Anterior cingulate cortex (tissue), 58 donors: ENCODE measurements around the gene C14orf119.

Experiments used
- DNase-seq, 58 donors: peaks; one replicate each; lab custom pipeline; 2025; lab: John Stamatoyannopoulos, UW

The C14orf119 gene

DNA sequence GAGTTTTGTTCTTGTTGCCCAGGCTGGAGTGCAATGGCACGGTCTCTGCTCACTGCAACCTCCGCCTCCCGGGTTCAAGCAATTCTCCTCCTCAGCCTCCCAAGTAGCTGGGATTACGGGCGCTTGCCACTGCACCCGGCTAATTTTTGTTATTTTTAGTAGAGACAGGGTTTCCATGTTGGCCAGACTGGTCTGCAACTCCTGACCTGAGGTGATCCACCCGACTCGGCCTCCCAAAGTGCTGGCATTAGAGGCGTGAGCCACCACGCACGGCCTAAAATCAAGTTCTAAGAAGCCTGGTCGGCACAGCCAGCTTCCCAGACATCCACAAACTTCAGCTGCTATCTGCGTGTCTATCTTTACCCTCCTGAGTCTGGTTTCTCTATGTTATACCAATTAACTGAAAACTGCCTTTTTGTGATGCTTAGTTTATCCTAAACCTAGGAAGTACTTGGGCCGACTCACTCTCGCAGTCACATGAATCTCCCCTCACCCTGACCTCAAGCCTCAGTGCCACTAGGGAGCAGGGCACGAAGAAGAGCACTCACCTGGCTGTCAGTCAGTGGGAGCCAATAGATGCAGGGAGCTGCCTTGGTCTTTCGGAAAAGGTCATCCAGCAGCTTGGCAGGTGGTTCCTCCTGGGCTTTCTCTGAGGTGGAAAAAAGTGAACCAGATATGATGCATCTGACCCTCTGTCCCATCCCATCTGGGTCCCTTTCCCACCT is 34.6 kb upstream of the C14orf119 start:
- DNase-seq, result no peak

DNA sequence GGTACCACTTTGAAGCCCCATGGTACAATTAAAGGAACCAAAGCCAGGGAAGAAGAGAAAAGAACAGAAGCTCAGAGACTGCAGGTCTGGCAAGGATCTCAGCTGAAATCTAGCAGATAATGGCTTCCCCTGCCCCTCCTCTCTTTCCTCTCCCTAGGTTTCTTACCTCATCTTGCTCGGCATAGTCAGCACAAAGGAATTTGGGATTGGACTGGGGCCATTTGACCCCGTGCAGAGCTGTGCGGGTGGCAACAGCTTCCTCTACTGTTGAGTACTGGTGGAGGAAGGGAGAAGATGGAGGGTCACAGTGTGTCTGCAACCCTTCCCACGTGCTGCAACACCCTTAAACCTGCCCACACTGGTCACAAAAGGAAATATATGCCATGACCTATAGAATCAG is 33.3 kb upstream of the C14orf119 start:
- no peak for DNase-seq

DNA sequence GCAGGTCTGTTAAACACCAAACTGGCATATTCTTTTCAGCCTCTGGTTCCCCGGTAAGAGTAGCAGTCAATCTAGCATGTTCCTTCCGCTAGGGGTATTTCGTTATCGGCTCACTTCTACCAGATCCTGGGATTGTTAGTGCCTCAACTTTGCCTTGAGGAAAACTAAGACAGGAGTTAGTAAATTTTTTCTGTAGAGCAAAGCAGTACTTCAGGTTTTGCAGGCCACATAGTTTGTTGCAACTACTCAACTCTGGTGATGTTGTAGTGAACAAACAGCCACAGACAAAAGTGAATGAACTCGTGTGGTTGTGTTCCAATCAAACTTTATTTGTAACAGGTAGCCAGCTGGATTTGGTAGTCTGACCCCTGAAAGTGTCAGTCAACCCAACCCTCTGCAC is 31.7 kb upstream of the C14orf119 start:
- no peak for DNase-seq

DNA sequence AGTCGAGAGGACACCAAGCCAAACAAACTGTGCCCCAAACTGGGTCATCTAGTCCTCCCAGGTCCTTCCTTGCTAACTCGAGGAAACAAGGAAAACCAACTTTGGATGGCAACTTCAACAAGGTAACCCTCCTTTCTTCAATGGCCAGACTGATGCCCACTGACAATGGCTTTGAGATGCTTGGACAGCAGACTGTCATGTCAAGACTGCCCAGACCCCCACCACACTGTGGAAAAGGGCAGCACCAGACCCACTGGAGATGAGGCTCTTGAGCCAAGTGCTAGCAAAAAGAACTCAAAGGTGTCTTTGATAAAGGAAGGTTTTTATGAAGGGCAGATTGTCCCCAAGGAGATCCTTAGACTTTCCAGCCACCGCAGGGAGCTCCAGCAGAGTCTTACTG is 28.9 kb upstream of the C14orf119 start:
- DNase-seq, result no peak

DNA sequence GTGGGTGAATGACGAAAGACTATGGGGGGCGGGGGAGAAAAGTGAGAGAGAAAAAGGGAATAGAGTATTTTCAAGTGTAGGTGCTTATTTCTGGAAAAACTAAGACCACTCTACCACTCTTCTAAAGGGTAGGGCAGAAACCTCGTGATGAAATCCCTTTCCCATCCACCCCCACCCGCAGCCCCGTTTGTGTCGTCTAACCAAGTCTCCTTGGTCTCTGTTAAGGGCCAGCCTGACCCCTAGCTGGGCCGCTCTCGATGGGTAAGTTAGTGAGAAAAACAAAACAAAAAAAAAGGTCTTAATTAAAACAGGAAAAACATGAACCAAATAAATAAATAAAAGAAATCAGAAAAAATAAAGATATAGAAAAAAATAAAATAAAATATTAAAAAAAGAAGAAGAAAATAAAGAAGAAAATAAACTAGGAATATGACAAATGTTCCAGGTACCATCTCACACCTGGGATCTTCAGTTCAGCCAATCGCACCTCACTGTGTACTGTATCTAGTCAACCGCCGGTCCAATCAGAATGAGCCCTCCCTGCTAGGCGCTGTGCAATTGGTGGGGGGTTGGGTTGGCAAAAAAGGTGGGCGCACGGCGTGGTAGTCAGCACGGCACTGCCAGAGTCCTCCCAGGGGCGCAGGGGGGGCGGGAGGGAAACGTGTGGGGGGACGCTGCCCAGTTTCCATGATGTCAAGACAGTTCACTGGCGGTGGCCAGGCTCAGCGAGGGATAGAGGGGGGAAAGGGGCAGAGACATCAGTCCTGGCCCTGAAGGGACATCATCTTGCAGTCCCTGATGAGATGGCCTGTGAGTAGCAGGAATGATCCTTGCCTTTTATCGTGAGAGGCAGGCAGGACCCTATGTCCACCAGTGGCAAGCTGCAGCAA is 28.2 kb upstream of the C14orf119 start:
- DNase-seq, result no peak

DNA sequence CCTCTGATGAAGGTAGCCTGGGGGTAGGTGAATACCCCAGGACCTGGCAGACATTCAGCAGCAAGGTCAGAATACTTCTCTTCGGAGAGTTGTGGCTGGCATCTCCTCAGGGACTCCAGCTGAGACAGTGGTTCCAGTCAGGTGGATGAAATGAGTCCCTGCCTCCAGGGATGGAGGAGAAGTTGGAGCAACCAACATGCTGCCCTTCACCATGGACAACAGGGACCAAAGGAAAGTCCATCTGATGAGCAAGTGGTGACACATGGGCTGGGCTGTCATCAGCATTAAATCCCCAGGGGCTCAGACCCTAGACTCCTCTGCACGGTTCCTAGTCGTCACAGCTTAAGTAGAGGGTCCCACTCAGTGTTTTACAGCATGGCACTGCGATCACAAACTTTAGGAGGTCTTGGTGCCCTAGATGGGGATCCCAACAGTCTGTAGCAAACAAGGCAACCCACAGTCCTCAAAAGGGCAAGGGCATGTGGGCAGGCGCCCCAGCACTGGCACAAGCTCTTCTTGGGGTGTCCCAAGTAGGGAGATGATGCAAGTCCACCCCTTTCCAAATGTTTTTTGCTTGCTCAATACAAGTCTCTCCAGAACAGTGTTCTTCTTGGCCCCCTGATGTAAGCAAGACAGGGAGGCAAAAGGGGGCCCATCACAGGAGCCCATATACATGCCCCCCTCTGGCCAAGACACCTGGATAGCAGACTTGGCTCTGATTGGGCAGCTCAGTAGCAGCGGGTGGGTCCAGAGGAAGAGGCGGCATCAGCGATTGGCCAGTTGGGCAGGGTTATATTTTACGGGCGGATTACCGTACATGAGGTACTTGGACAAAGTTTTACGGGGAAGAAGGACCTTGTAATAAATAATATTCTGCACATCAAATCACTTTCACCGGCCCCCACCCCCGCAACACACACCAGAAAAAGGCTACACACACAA is 27.2 kb upstream of the C14orf119 start:
- DNase-seq, result no peak

DNA sequence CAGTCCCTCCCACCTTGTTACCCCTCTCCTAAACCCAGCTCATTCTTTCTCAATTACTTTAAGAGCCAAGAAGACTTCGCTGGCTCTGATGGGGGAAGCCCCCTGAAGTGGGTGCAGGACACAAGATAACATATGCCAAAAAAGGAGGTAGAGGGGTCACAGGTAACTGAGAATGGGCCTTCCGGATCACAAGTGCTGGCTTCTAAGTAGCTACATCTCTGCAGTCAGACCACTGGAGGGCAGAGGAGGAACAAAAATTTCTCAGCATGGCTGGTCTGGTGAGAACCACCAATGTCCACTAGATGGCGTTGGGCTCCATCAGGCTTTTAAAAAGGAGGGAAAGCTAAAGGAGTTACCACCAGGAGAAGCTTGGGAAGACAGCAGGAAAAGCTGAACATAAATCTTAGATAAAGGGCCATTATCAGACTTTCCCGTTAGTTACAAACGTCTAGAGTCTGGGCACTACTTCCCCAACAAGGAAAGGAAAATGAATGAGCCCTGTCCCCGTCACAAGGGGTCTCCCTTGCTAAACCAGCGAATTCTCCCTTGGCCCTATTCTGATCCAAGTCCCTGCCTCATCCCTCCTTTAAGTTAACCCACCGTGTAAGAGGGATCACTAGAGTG is 26.4 kb upstream of the C14orf119 start:
- DNase-seq, result no peak

DNA sequence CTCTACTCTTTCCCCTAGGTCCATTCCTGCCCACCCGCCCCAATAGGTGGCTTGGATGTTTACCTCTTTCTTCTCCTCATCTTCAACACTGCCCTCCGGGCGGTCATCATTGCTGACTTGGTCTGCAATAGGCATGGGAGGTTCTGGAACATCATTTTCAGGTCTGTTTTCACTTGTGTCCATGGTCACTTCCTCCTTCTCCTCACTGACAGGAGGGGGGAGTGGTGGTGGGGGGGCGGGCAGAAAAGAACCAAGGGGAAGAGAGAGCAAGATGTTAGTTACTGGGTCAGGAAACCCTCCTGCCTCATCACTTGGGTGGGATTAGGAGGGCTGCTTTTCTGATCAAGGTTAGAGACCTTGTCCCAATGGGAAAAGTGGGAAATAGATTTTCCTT is 25.9 kb upstream of the C14orf119 start:
- DNase-seq, result no peak

DNA sequence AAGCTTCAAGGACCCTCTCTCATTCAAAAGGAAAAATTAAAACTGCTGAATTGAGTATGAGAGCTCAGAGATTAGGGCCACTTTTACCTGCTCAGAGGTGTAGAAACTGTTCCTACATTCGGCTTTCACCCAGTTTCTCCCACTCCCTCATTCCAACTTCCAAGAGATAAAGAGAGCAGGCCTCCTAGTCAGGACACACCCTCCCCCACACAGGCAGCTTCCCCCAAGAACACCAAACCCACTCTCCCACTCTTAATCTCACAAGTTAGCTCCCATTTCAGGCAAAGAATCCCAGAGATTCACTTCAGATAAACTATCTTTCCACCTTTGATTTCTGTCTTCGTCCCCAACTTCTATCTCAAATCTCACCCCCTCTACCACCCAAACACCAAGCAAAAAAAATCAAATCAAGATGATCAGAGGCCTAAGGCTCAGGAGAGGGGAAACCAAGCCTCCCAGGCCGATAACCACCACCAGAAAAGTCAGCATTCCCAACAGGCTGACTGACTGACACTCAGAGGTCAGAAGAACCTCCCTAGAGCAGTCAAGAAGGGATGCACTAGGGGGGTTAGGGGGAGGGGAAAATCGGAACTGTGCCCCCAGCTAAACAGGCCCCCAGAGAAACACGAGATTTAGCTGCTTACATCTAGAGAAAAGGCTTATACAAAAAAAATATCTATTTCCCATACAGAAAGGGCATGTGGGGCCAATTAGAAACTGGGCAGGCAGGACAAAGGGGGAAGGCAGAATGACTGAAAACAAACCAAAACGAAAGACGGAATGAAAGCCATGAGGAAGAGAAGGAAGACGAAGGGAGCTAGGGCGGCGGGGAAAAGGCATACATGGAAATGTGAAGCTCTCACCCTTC is 24.8 kb upstream of the C14orf119 start:
- no peak for DNase-seq

DNA sequence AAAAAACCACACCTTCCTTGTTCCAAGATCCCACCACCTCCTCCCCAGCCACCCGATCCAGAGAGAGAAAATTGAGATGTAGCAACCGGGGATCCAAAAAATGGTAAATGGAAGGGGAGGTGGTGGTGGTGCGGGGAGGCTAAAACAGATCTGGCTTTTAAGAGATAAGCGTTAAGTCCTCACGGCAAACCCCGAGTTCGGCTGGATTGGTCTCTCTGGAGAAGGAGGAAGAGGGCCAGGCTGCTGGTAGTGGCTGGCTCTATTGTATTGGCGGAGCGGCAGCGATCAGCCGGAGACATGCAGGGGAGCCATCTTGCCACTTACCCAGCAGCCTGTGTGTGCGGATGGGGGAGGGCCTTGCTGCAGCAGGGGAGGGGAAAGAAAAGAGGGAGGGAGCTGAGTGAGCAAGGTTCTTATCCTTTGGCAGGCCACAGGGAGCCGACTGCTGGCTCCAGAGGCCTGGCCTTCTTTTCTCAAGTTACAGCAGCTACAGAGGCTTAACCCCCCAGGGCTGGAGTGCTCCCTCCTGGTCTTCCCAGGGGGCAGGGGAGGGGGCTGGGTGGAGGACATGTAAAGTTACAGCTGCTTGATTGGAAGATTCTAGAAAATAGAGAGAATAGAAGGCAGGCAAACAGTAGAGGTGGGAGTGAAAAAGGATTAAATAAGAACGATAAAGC is 23.9 kb upstream of the C14orf119 start:
- DNase-seq, result no peak

DNA sequence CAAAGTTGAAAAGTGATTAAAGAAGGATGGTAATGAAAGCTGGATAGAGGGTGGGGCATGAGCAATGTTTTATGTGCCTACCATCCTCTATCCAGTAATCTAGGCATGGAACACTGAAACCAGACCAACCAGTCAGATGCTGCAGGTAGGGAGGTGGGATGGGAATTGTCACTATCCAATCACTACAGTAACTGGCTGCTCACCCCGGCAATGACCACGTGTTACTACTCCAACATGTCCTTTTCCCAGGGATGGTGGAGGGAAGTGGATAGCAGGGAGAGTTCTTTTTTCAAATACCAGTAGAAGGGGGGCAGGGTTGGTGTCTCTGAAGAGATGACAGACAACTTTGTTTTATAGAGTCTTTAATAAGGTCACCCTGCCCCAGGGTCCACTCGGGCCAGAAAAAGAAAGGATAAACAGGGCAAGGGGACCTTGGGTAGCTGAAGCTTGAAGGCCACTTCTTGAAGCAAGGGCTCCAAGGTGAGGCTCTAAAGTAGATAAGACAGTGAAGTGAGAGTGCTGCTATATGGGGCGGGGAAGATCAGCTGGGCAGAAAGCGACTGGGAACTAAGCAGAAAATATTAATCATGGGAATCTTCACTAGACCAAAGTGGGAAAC is 23.3 kb upstream of the C14orf119 start:
- DNase-seq, result no peak

DNA sequence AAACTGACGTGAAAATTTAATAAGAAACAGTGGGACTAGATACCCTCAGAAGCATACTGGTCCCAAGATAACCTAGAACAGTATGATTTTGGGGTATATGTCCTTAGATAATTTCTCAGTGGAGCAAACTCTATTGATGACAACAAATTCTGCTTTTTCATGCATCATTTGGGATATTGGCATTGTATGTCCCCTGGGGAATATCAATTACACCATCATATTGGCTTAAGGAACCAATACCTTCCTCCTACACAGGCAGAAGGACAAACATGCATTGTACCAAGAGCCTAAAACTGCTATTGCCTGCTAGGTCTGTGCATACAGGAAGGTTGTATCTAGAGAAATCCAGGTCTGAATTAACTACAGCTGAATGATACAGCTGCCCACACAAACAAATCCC is 20.4 kb upstream of the C14orf119 start:
- DNase-seq, result no peak

DNA sequence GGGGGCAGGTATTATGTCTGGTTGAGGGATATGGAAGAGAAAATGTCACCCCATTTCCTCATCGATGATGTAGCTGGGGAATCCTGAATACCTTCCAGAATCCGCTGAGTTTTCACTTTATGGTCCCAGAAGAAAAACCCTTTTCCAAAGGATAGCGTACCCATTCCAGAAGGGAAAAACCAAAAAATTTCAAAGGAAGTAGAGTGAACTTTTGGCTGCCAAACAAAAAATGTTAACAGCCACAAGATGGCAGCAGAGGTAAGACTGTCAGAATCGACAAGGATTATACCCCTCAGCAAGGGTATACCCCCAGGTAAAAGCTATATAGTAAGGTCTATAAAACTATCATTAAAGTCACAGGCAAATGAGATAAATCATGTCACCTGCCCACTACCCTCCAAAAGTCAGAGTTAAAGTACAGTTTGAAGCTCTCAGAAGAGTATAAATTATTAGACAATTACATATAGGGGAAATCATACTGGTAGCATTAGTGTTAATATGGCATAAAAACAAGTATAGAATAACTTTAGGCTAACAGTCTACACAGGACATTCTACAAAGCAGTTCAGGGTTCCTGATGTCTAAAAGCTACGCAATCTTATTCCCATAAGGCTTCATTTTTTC is 18.4 kb upstream of the C14orf119 start:
- no peak for DNase-seq

DNA sequence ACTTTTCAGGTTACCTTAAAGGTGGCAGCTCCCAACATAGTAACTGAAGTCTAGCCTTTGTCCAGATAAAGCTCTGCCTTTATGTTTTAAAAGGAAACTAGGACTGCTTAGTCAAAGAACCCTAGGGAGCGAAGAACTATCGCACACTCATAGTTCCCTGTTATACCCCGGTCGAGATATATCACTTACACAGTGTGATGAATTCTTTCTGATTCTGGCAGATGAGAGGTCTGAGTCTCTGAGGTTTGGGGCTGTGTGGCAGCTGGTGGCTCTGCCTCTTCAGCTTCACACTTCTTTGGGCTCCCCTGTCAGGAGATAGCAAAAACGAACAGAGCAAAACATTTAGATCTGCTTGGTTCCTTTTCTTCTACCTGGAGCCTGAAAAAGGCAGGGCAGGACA is 17.3 kb upstream of the C14orf119 start:
- no peak for DNase-seq

DNA sequence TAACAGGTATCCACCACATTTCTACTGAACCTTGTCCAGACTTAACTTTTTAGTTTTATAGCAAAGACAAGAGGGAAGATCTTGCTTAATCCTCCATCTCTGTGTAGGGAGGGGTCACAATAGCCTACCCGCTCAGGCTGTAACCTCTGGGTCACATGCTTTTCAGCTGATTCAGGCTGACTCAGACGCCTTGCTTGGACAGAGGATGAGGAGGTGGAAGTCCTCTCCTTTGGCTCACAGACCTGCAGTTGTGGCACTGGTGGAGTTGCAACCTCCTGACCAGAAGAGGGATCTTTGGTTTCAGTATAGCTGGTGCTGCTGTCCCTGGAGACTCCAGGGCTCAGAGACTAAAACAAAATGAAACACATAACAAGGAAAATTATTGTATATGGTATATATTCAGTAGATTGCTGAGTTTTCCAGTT is 16.6 kb upstream of the C14orf119 start:
- no peak for DNase-seq

DNA sequence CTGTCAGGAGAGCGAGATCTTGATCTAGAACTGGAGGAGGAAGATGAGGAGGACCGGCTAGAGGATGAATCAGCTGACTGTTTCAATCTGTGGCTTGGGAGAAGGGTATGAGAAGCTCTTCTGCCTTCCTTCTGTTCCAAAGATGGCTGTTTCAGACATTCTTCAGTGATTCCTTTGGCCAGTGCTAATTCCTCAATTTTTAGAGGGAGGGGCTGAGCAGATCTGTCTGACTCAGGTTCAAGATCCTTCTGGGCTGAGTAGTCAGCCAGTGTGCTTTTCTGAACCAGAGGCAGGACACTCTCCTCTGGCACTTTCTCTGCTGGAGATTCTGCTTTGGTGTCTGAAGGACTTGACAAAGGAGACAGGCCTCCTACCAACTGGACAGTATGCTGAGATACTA is 15.6 kb upstream of the C14orf119 start:
- DNase-seq, result no peak

DNA sequence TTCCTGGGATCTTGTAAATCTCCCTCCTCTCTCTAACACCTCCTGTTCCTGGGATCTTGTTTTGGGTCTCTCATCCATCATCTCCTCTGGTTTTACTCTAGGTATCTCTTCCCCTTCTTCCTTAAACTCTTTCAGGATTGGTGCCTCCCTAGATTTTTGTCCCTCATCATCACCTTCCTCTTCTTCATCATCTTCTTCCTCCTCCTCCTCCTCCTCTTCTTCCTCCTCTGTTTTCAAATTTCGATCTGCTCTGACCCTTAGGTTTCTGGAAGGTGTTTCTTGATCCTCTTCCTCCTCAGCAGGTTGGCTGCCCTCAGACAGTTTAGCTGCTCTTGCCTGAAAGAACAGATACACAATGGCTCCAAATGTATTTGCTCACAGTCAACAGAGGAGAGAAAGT is 14.8 kb upstream of the C14orf119 start:
- no peak for DNase-seq

DNA sequence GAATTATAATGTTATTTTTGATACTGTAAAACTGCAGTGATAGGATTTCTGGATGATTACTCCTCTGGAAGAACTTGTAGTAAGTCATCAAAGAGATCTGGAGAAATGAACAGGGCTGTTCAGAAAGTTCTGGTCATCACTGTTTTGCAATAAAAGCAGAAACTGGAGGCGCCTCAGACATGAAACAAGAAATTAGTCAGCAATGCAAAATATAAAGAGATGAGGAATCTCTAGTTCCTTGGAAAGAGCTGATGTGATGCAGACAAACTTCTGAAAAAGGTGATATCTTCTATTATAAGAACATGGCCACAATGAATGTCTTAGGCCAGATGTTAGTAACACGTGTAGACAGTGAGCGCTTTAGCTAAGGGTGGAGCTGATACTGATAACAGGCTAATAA is 9.8 kb upstream of the C14orf119 start:
- DNase-seq, result no peak
